ENCODE measurements around the gene FAM184B.

GRCh38 chr4:17805580-17806155 is 24.2 kb upstream of the FAM184B start:
- TF ChIP-seq CTCF (conservative IDR thresholded peaks at IDR 0.05; ENCODE audit: low read depth, low read length): no peak
- TF ChIP-seq EZH2 (IDR thresholded peaks at IDR 0.05; ENCODE audit: low read length, unreplicated experiment): no peak
